ENCODE measurements around the gene CCDC116. TPM values are rescaled to one million over a fixed set of nuclear protein-coding genes. Genes with fewer than 3 reads are reported as not detected.
"Not testable (repeated sequence)": the region's sequence is repeated elsewhere in the genome, so short reads cannot be mapped to it uniquely, and the experiment has no call there.

CCDC116 gene
- total RNA-seq, 2 donors from 2014 or later = 0.27 to 3.1 TPM

DNA sequence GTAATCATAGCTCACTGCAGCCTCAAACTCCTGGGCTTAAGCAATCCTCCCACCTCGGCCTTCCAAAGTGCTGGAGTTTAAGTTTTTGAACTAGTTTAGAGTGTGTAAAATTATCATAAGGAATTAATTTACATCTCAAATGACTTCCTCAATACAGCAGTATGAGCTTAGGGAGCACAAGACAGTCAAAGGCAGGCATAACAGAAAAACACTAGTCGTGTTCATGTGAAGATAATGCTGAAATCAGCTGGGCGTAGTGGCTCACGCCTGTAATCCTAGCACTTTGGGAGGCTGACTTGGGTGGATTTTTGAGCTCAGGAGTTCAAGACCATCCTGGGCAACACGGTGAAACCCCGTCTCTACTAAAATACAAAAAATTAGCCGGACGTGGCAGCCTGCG, 28.6 kb upstream of the CCDC116 start:
- DNase-seq (ENCODE audit: low spot score) = no peak
- TF ChIP-seq, protein P1, sequence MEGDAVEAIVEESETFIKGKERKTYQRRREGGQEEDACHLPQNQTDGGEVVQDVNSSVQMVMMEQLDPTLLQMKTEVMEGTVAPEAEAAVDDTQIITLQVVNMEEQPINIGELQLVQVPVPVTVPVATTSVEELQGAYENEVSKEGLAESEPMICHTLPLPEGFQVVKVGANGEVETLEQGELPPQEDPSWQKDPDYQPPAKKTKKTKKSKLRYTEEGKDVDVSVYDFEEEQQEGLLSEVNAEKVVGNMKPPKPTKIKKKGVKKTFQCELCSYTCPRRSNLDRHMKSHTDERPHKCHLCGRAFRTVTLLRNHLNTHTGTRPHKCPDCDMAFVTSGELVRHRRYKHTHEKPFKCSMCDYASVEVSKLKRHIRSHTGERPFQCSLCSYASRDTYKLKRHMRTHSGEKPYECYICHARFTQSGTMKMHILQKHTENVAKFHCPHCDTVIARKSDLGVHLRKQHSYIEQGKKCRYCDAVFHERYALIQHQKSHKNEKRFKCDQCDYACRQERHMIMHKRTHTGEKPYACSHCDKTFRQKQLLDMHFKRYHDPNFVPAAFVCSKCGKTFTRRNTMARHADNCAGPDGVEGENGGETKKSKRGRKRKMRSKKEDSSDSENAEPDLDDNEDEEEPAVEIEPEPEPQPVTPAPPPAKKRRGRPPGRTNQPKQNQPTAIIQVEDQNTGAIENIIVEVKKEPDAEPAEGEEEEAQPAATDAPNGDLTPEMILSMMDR (IDR thresholded peaks at IDR 0.05) = no peak
- no peak for TF ChIP-seq POLR2AphosphoS5 (IDR thresholded peaks at IDR 0.05)
- TF ChIP-seq POLR2A (IDR thresholded peaks at IDR 0.05) = no peak
- no peaks in the 10 kb centered on the region for H3K9me3 ChIP-seq
- intact Hi-C loops (cut with DNase I) = no loop called here
- H3K4me3 ChIP-seq = no peak overlapping the region
- no peaks in the 10 kb centered on the region for H3K36me3 ChIP-seq
- no peaks in the 10 kb centered on the region for H3K27me3 ChIP-seq (replicated peaks; ENCODE audit: insufficient read depth)
- H3K27ac ChIP-seq = no peak overlapping the region
- no peaks in the 10 kb centered on the region for H3K4me1 ChIP-seq (replicated peaks)
- 89% methylated on average over 9 of the region's 9 CpGs for WGBS

DNA sequence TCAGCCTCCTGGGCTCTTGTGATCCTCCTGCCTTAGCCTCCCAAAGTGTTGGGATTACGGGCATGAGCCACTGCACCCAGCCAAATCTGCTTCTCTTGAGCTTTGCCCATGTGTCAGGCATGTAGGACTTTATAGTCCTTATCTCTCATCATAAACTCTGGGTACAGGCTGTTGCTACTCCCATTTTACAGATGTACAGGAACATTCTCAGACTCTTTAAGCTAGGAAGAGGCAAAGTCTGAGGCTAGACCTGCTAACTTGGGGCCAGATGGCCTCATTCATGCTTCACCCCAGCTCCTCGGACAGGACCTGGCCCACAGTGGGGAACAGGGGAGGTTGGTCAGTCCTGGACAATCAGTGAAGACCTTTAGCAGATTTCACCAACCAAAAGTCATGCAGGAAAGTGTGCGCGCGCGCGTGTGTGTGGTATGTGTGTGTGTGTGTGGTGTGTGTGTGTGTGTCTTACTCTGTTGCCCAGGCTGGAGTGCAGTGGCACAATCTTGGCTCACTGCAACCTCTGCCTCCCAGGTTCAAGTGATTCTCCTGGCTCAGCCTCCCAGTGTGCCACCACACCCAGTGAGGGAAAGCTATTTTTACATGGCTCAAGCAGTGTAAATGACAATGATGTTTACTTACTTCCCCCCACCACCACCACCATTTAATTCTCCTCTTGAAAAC, 26.5 kb upstream of the CCDC116 start:
- Histone ChIP-seq H3K9me3 (no peaks in the 10 kb centered on the region), H3K4me3 (no peak overlapping the region), H3K36me3 (peaks cover 0 to 2% of the 10 kb centered on the region in 2 donors), H3K27ac (no peak overlapping the region), H3K4me1 (replicated peaks) (no peaks in the 10 kb centered on the region), H3K27me3 (replicated peaks; ENCODE audit: insufficient read depth) (no peaks in the 10 kb centered on the region)
- 98% methylated on average over 7 of the region's 7 CpGs for WGBS
- TF ChIP-seq, protein P1 (IDR thresholded peaks at IDR 0.05) = no peak
- TF ChIP-seq POLR2AphosphoS5 (IDR thresholded peaks at IDR 0.05) (no peak), POLR2A (IDR thresholded peaks at IDR 0.05) (no peak)
- intact Hi-C loops (cut with DNase I) = no loop called here
- no peak for DNase-seq (ENCODE audit: low spot score)

DNA sequence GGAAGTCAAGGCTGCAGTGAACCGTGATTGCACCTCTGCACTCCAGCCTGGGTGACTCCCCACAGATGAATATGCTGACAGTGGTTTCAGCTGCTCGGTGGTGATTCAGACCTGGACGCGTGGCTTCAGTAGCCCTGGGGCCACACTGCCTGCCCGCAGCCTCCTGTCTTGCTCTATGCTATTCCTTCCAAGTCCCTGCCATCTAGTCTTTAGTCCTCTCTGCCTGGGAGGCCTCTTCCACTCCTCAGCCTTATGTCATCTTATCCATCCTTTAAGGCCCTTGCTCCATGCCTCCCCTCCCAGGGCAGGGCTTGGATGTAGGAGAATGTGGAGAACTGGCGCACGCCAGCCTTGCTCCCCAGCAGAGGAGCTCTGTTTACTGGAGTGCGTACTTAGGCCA, 25.8 kb upstream of the CCDC116 start:
- H3K4me1 ChIP-seq (replicated peaks) = no peaks in the 10 kb centered on the region
- TF ChIP-seq POLR2AphosphoS5 (IDR thresholded peaks at IDR 0.05) (no peak), POLR2A (IDR thresholded peaks at IDR 0.05) (no peak)
- TF ChIP-seq, protein P1 (IDR thresholded peaks at IDR 0.05) = no peak
- 94% methylated on average over 8 of the region's 8 CpGs for WGBS

DNA sequence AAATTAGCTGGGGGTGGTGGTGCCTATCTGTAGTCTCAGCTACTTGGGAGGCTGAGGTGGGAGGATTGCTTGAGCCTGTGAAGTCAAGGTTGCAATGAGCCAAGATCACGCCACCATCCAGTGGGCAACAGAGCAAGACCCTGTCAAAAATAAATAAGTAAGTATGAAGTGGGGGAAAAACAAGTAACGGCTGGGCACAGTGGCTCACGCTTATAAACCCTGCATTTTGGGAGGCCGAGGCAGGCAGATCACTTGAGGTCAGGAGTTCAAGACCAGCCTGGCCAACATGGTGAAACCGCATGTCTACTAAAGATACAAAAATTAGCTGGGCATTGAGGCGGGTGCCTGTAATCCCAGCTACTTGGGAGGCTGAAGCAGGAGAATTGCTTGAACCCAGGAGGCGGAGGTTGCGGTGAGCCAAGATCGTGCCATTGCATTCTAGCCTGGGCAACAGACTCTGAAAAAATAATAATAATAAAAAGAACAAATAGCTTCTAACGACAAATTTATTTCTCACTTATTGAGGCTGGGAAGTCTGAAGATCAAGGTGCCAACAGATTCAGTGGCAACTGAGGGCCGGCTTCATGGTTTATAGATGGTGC, 22.9 kb upstream of the CCDC116 start:
- DNase-seq (ENCODE audit: low spot score); H3K4me3 ChIP-seq; H3K27ac ChIP-seq; H3K27me3 ChIP-seq (replicated peaks; ENCODE audit: insufficient read depth); intact Hi-C loops (cut with DNase I); H3K9me3 ChIP-seq; H3K36me3 ChIP-seq; H3K4me1 ChIP-seq (replicated peaks): not testable (repeated sequence)
- 96% methylated on average over 11 of the region's 11 CpGs for WGBS

More for the DNA sequence above, 25.8 kb upstream of the CCDC116 start:
- Histone ChIP-seq H3K27me3 (replicated peaks; ENCODE audit: insufficient read depth) (no peaks in the 10 kb centered on the region), H3K4me3 (no peak overlapping the region), H3K36me3 (peaks cover 0 to 6% of the 10 kb centered on the region in 2 donors), H3K27ac (no peak overlapping the region), H3K9me3 (no peaks in the 10 kb centered on the region)
- intact Hi-C loops (cut with DNase I) = no loop called here
- no peak for DNase-seq (ENCODE audit: low spot score)

DNA sequence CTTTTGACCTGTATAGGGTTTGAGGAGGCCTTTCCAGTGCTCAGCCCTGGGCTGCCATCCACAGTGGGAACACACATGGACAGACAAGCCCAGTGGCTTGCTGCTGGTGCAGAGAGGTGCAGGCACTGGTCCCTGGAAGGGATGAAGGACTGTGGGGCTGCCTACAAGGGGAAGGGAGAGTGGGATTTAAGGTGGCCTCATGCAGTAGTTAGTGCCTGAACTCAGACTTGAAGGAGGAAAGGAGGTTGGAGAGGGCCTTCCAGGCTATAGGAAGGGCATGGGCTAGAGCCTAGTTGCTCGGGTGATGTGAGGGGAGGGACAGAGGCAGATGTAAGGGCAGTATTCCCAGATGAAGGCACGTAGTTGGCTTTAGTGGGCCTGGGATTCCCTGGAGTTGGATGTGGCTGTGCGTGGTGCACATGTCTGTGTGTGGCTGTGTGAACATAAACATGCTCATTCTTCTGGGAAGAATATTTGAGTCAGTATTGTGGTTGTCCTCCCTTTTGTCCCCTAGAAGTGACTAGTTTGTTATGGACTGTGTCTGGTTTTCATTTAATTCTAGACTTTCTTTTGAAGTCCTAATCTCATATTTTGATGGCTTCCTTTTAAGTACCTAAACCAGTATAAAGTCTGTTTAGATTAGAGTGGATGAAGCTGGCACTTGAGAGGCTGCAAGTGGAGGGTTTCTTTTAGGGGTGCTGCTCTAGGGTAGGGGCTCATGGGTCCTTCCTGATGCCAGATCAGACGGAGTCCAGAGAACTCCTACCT, 21.2 kb upstream of the CCDC116 start:
- no peaks in the 10 kb centered on the region for H3K9me3 ChIP-seq
- TF ChIP-seq POLR2AphosphoS5 (IDR thresholded peaks at IDR 0.05) (no peak), POLR2A (IDR thresholded peaks at IDR 0.05) (no peak)
- TF ChIP-seq, protein P1 (IDR thresholded peaks at IDR 0.05) = no peak
- no peak for DNase-seq (ENCODE audit: low spot score)
- 75% methylated on average over 4 of the region's 4 CpGs for WGBS
- peaks cover 0 to 6% of the 10 kb centered on the region in 2 donors for H3K36me3 ChIP-seq
- H3K4me3 ChIP-seq = no peak overlapping the region
- H3K27ac ChIP-seq = no peak overlapping the region
- no peaks in the 10 kb centered on the region for H3K4me1 ChIP-seq (replicated peaks)
- H3K27me3 ChIP-seq (replicated peaks; ENCODE audit: insufficient read depth) = no peaks in the 10 kb centered on the region
- intact Hi-C loops (cut with DNase I) = no loop called here

Measured in prostate gland (tissue), 2 donors.